ENCODE results near the gene DNMT1.

DNMT1 gene

DNA sequence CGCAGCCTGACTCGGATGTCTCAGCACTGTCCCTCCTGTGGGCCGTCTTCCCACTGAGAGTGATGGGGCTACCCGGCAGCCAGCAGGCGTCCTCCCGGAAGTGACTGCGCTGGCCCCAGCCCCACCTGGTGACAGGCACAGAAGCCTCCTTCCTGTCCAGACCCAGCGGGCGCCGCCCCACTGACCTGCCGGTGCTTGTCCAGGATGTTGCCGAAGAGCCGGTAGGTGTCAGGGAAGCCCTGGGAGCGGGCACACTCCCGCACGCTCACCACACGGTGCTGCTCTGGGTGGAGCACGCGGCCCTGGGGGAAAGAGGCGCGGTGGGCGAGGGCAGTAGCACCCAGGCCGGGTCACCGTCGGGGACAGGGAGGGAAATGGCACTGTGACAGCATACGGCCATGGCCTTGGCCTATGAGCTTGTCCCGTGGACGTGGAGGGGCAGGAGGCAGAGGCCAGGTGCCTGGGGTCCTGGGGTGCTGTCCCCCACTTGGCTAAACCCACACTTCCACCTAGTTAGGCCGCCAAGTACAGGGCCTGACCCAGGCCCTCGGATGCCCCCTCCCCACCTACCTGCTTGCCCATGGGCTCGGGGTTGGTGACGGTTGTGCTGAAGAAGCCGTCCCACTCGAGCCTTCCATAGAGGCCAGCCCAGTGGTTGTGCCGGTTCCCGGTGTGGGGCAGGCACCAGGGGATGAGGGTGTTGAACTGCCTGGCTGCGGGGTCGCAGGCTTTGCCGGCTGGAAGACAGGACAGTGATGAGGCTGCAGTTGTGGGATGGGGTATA, 59.0 kb downstream of the DNMT1 start:
- WGBS, 2 donors (ENCODE audit: extremely low coverage in 2 of 2, insufficient read length in 2 of 2, insufficient replicate concordance in 1 of 2): no CpG with 5 or more reads among the region's 39 CpGs
- no peak overlapping the region for H3K9ac ChIP-seq (ENCODE audit: low read depth, low read length, poor library complexity)
- H3K18ac ChIP-seq (ENCODE audit: low read length): no peak overlapping the region
- DNase-seq (ENCODE audit: low spot score): no peak
- H2BK12ac ChIP-seq (ENCODE audit: low read length): no peak overlapping the region
- no peak overlapping the region for H3K4me2 ChIP-seq (ENCODE audit: insufficient read depth, low read length, poor library complexity, severe bottlenecking)
- H3K4me3 ChIP-seq (ENCODE audit: low read length in 2 of 2): no peak overlapping the region
- no peaks in the 10 kb centered on the region for H3K27me3 ChIP-seq (ENCODE audit: control insufficient read depth in 3 of 3, insufficient read depth in 3 of 3, low read depth in 1 of 3, low read length in 3 of 3)
- H3K9me3 ChIP-seq (replicated peaks in 1 of 2; ENCODE audit: control insufficient read depth in 2 of 2, insufficient read depth in 1 of 2, low read depth in 1 of 2, low read length in 2 of 2): no peaks in the 10 kb centered on the region
- no peak overlapping the region for H4K91ac ChIP-seq (ENCODE audit: low read depth, low read length, poor library complexity)
- H2AK5ac ChIP-seq (ENCODE audit: low read depth, low read length): no peak overlapping the region
- H3K23ac ChIP-seq (ENCODE audit: low read depth, low read length, poor library complexity): no peak overlapping the region
- no peaks in the 10 kb centered on the region for H3K4me1 ChIP-seq (ENCODE audit: control insufficient read depth in 2 of 2, insufficient read depth in 1 of 2, low read depth in 1 of 2, low read length in 2 of 2)
- H2BK5ac ChIP-seq (ENCODE audit: low read length): no peak overlapping the region
- no peak overlapping the region for H4K8ac ChIP-seq (ENCODE audit: low read depth, low read length)
- no peak overlapping the region for H2BK120ac ChIP-seq (ENCODE audit: low read depth, low read length)
- no peak overlapping the region for H2BK15ac ChIP-seq (ENCODE audit: low read length)
- no peak overlapping the region for H3K4ac ChIP-seq (ENCODE audit: low read length)
- H3K36me3 ChIP-seq (replicated peaks in 1 of 2; ENCODE audit: control insufficient read depth in 2 of 2, insufficient read depth in 2 of 2, low read length in 2 of 2): peaks cover 70 to 97% of the 10 kb centered on the region in 2 donors
- no peak overlapping the region for H3K27ac ChIP-seq (replicated peaks; ENCODE audit: low read length)
- H3K79me1 ChIP-seq (ENCODE audit: low read depth, low read length): peaks cover 12% of the 10 kb centered on the region
- H2AFZ ChIP-seq (ENCODE audit: low read length): no peak overlapping the region
- no peak overlapping the region for H3K14ac ChIP-seq (ENCODE audit: low read length)

DNA sequence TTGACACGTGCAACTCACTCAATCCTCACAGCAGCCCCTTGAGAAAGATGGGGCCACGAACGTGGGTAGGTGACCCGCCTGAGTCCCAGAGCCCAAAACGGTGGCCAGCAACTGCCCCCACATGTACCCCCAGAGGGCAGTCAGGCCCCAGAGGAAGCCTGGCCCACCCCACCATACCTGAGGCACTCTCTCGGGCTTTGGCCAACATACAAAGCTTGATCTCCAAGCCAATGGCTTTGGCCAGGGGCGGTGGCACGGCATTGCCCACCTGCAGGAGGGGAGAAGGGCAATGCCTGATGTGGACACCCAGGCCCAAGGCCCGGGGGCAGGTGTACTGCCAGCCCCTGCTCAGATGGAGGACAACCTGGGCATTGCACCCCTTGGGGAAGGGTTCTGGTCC, 60.7 kb downstream of the DNMT1 start:
- H3K23ac ChIP-seq (ENCODE audit: low read depth, low read length, poor library complexity): peak overlapping the region; percentile 20
- no peak overlapping the region for H4K8ac ChIP-seq (ENCODE audit: low read depth, low read length)
- H2BK12ac ChIP-seq (ENCODE audit: low read length): no peak overlapping the region
- WGBS, 2 donors (ENCODE audit: extremely low coverage in 2 of 2, insufficient read length in 2 of 2, insufficient replicate concordance in 1 of 2): no CpG with 5 or more reads among the region's 9 CpGs
- H3K14ac ChIP-seq (ENCODE audit: low read length): no peak overlapping the region
- H2BK5ac ChIP-seq (ENCODE audit: low read length): peak overlapping the region; percentile 57
- peaks cover 60 to 96% of the 10 kb centered on the region in 2 donors for H3K36me3 ChIP-seq (replicated peaks in 1 of 2; ENCODE audit: control insufficient read depth in 2 of 2, insufficient read depth in 2 of 2, low read length in 2 of 2)
- no peaks in the 10 kb centered on the region for H3K27me3 ChIP-seq (ENCODE audit: control insufficient read depth in 3 of 3, insufficient read depth in 3 of 3, low read depth in 1 of 3, low read length in 3 of 3)
- no peak overlapping the region for H4K91ac ChIP-seq (ENCODE audit: low read depth, low read length, poor library complexity)
- H3K4me2 ChIP-seq (ENCODE audit: insufficient read depth, low read length, poor library complexity, severe bottlenecking): no peak overlapping the region
- H3K4ac ChIP-seq (ENCODE audit: low read length): no peak overlapping the region
- no peak overlapping the region for H3K27ac ChIP-seq (replicated peaks; ENCODE audit: low read length)
- no peak overlapping the region for H3K9ac ChIP-seq (ENCODE audit: low read depth, low read length, poor library complexity)
- DNase-seq (ENCODE audit: low spot score): no peak
- H3K18ac ChIP-seq (ENCODE audit: low read length): no peak overlapping the region
- H2AFZ ChIP-seq (ENCODE audit: low read length): no peak overlapping the region
- H3K9me3 ChIP-seq (replicated peaks in 1 of 2; ENCODE audit: control insufficient read depth in 2 of 2, insufficient read depth in 1 of 2, low read depth in 1 of 2, low read length in 2 of 2): no peaks in the 10 kb centered on the region
- no peak overlapping the region for H2BK15ac ChIP-seq (ENCODE audit: low read length)
- no peak overlapping the region for H2AK5ac ChIP-seq (ENCODE audit: low read depth, low read length)
- H3K79me1 ChIP-seq (ENCODE audit: low read depth, low read length): peaks cover 11% of the 10 kb centered on the region
- H2BK120ac ChIP-seq (ENCODE audit: low read depth, low read length): no peak overlapping the region
- no peaks in the 10 kb centered on the region for H3K4me1 ChIP-seq (ENCODE audit: control insufficient read depth in 2 of 2, insufficient read depth in 1 of 2, low read depth in 1 of 2, low read length in 2 of 2)
- H3K4me3 ChIP-seq (ENCODE audit: low read length in 2 of 2): no peak overlapping the region

DNA sequence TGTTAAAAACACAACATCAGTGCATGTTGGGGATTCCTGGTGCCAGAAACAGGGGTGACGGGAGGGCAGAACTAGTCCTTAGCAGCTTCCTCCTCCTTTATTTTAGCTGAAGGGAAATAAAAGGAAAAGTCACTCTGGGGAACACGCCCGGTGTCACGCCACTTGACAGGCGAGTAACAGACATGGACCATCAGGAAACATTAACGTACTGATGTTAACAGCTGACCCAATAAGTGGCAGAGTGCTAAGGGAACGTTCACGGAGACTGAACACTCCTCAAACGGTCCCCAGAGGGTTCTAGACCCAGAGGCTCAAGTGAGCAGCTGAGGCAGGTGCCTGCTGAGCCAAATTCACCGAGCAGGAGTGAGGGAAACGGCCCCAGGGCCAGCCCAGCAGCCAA, 61.2 kb downstream of the DNMT1 start:
- Histone ChIP-seq H3K18ac (ENCODE audit: low read length) (no peak overlapping the region), H4K91ac (ENCODE audit: low read depth, low read length, poor library complexity) (no peak overlapping the region), H2BK12ac (ENCODE audit: low read length) (no peak overlapping the region), H3K14ac (ENCODE audit: low read length) (no peak overlapping the region), H4K8ac (ENCODE audit: low read depth, low read length) (no peak overlapping the region), H3K27ac (replicated peaks; ENCODE audit: low read length) (no peak overlapping the region), H3K36me3 (replicated peaks in 1 of 2; ENCODE audit: control insufficient read depth in 2 of 2, insufficient read depth in 2 of 2, low read length in 2 of 2) (peaks cover 55 to 96% of the 10 kb centered on the region in 2 donors), H3K9me3 (replicated peaks in 1 of 2; ENCODE audit: control insufficient read depth in 2 of 2, insufficient read depth in 1 of 2, low read depth in 1 of 2, low read length in 2 of 2) (no peaks in the 10 kb centered on the region), H2AK5ac (ENCODE audit: low read depth, low read length) (no peak overlapping the region), H3K23ac (ENCODE audit: low read depth, low read length, poor library complexity) (peak overlapping the region; percentile 20), H3K79me1 (ENCODE audit: low read depth, low read length) (peaks cover 10% of the 10 kb centered on the region), H3K4me1 (ENCODE audit: control insufficient read depth in 2 of 2, insufficient read depth in 1 of 2, low read depth in 1 of 2, low read length in 2 of 2) (no peaks in the 10 kb centered on the region), H3K4ac (ENCODE audit: low read length) (no peak overlapping the region), H3K4me2 (ENCODE audit: insufficient read depth, low read length, poor library complexity, severe bottlenecking) (no peak overlapping the region), H3K27me3 (ENCODE audit: control insufficient read depth in 3 of 3, insufficient read depth in 3 of 3, low read depth in 1 of 3, low read length in 3 of 3) (no peaks in the 10 kb centered on the region), H3K9ac (ENCODE audit: low read depth, low read length, poor library complexity) (no peak overlapping the region), H2BK15ac (ENCODE audit: low read length) (no peak overlapping the region), H2AFZ (ENCODE audit: low read length) (no peak overlapping the region), H3K4me3 (ENCODE audit: low read length in 2 of 2) (peak overlapping the region in 1 of 2 donors; percentile 2), H2BK5ac (ENCODE audit: low read length) (peak overlapping the region; percentile 57), H2BK120ac (ENCODE audit: low read depth, low read length) (no peak overlapping the region)
- DNase-seq (ENCODE audit: low spot score): no peak
- no CpG with 5 or more reads among the region's 11 CpGs for WGBS, 2 donors (ENCODE audit: extremely low coverage in 2 of 2, insufficient read length in 2 of 2, insufficient replicate concordance in 1 of 2)

DNA sequence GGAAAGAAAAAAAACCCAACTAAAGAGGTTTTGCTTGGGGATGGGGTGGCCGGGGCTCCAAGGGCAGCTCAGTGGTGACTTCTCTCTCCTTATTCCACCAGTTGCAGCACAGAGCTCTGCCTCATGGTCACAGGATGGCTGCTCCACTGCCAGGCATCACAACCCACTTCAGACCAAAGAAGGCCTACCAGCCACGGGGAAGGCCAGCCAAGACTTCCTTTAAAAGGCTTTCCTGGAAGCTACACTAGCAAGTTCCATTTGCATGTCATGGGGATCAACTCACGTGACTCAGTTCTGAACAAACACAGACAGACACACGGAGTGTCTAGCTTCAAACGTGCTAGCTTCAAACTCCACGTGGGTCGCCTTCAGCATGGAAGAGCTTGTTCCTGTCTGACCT, 61.8 kb downstream of the DNMT1 start:
- Histone ChIP-seq H3K4ac (ENCODE audit: low read length) (no peak overlapping the region), H2BK15ac (ENCODE audit: low read length) (no peak overlapping the region), H2BK120ac (ENCODE audit: low read depth, low read length) (no peak overlapping the region), H4K91ac (ENCODE audit: low read depth, low read length, poor library complexity) (no peak overlapping the region), H2AK5ac (ENCODE audit: low read depth, low read length) (no peak overlapping the region), H3K4me3 (ENCODE audit: low read length in 2 of 2) (no peak overlapping the region), H3K18ac (ENCODE audit: low read length) (no peak overlapping the region), H3K4me1 (ENCODE audit: control insufficient read depth in 2 of 2, insufficient read depth in 1 of 2, low read depth in 1 of 2, low read length in 2 of 2) (no peaks in the 10 kb centered on the region), H3K23ac (ENCODE audit: low read depth, low read length, poor library complexity) (peak overlapping the region; percentile 65), H3K9me3 (replicated peaks in 1 of 2; ENCODE audit: control insufficient read depth in 2 of 2, insufficient read depth in 1 of 2, low read depth in 1 of 2, low read length in 2 of 2) (no peaks in the 10 kb centered on the region), H4K8ac (ENCODE audit: low read depth, low read length) (no peak overlapping the region), H3K27me3 (ENCODE audit: control insufficient read depth in 3 of 3, insufficient read depth in 3 of 3, low read depth in 1 of 3, low read length in 3 of 3) (no peaks in the 10 kb centered on the region), H3K36me3 (replicated peaks in 1 of 2; ENCODE audit: control insufficient read depth in 2 of 2, insufficient read depth in 2 of 2, low read length in 2 of 2) (peaks cover 50 to 95% of the 10 kb centered on the region in 2 donors), H2AFZ (ENCODE audit: low read length) (no peak overlapping the region), H3K27ac (replicated peaks; ENCODE audit: low read length) (no peak overlapping the region), H2BK12ac (ENCODE audit: low read length) (no peak overlapping the region), H3K9ac (ENCODE audit: low read depth, low read length, poor library complexity) (no peak overlapping the region), H3K4me2 (ENCODE audit: insufficient read depth, low read length, poor library complexity, severe bottlenecking) (no peak overlapping the region), H3K79me1 (ENCODE audit: low read depth, low read length) (peaks cover 8% of the 10 kb centered on the region), H3K14ac (ENCODE audit: low read length) (no peak overlapping the region), H2BK5ac (ENCODE audit: low read length) (no peak overlapping the region)
- no peak for DNase-seq (ENCODE audit: low spot score)
- no CpG with 5 or more reads among the region's 7 CpGs for WGBS, 2 donors (ENCODE audit: extremely low coverage in 2 of 2, insufficient read length in 2 of 2, insufficient replicate concordance in 1 of 2)

All from neuronal stem cell (in vitro differentiated cells).